ENCODE results near the gene APOA4.

APOA4 gene

DNA sequence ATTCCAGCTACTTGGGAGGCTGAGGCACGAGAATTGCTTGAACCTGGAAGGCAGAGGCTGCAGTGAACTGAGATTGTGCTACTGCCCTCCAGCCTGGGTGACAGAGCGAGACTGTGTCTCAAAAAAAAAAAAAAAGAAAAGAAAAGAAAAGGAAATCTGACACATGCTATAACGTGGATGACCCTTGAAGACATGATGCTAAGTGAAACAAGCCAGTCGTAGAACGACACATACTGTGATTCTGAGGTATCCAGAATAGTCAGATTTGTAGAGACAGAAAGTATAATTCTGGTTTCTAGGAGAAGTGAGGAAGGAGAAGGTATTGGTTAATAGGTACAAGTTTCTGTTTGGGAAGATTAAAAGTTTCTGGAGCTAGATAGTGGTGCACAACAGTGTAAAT is 24.7 kb downstream of the APOA4 start:
- no peaks in the 10 kb centered on the region for H3K4me1 ChIP-seq (ENCODE audit: control insufficient read depth in 2 of 2, insufficient read depth in 1 of 2, low read depth in 1 of 2, low read length in 2 of 2)
- no peak overlapping the region for H3K4me2 ChIP-seq (ENCODE audit: insufficient read depth, low read length, poor library complexity, severe bottlenecking)
- H4K8ac ChIP-seq (ENCODE audit: low read depth, low read length): no peak overlapping the region
- H2BK120ac ChIP-seq (ENCODE audit: low read depth, low read length): no peak overlapping the region
- no peak for DNase-seq (ENCODE audit: low spot score)
- no peak overlapping the region for H3K23ac ChIP-seq (ENCODE audit: low read depth, low read length, poor library complexity)
- H3K27me3 ChIP-seq (ENCODE audit: control insufficient read depth in 3 of 3, insufficient read depth in 3 of 3, low read depth in 1 of 3, low read length in 3 of 3): peaks cover 0 to 10% (median 0%) of the 10 kb centered on the region in 3 experiments
- no peaks in the 10 kb centered on the region for H3K9me3 ChIP-seq (replicated peaks in 1 of 2; ENCODE audit: control insufficient read depth in 2 of 2, insufficient read depth in 1 of 2, low read depth in 1 of 2, low read length in 2 of 2)
- H3K18ac ChIP-seq (ENCODE audit: low read length): no peak overlapping the region
- no peak overlapping the region for H3K4ac ChIP-seq (ENCODE audit: low read length)
- H3K14ac ChIP-seq (ENCODE audit: low read length): no peak overlapping the region
- no peak overlapping the region for H3K27ac ChIP-seq (replicated peaks; ENCODE audit: low read length)
- no peak overlapping the region for H2BK15ac ChIP-seq (ENCODE audit: low read length)
- no peak overlapping the region for H2BK5ac ChIP-seq (ENCODE audit: low read length)
- no peak overlapping the region for H3K9ac ChIP-seq (ENCODE audit: low read depth, low read length, poor library complexity)
- H2AFZ ChIP-seq (ENCODE audit: low read length): no peak overlapping the region
- no peak overlapping the region for H4K91ac ChIP-seq (ENCODE audit: low read depth, low read length, poor library complexity)
- H3K79me1 ChIP-seq (ENCODE audit: low read depth, low read length): no peaks in the 10 kb centered on the region
- H3K36me3 ChIP-seq (replicated peaks in 1 of 2; ENCODE audit: control insufficient read depth in 2 of 2, insufficient read depth in 2 of 2, low read length in 2 of 2): no peaks in the 10 kb centered on the region
- no peak overlapping the region for H3K4me3 ChIP-seq (ENCODE audit: low read length in 2 of 2)
- no peak overlapping the region for H2AK5ac ChIP-seq (ENCODE audit: low read depth, low read length)
- WGBS, 2 donors (ENCODE audit: extremely low coverage in 2 of 2, insufficient read length in 2 of 2, insufficient replicate concordance in 1 of 2): no CpG with 5 or more reads among the region's 5 CpGs
- no peak overlapping the region for H2BK12ac ChIP-seq (ENCODE audit: low read length)

DNA sequence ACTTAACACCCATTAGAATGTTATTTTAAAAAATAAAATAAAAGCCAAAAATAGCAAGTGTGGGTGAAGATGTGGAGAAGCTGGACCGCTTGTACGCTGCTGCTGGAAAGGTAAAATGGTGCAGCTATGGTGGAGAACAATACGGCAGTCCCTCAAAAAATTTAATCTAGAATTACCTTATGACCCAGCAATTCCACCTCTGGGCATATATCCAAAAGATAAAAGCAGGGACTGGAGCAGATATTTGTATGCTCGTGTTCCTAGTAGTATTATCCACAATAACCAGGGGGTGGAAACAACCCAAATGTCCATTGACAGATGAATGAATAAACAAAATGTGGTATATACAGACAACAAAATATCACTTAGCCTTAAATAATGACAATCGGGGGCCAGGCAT is 25.3 kb downstream of the APOA4 start:
- H3K27ac ChIP-seq (replicated peaks; ENCODE audit: low read length): no peak overlapping the region
- no peaks in the 10 kb centered on the region for H3K9me3 ChIP-seq (replicated peaks in 1 of 2; ENCODE audit: control insufficient read depth in 2 of 2, insufficient read depth in 1 of 2, low read depth in 1 of 2, low read length in 2 of 2)
- H3K27me3 ChIP-seq (ENCODE audit: control insufficient read depth in 3 of 3, insufficient read depth in 3 of 3, low read depth in 1 of 3, low read length in 3 of 3): peaks cover 0 to 8% (median 0%) of the 10 kb centered on the region in 3 experiments
- H4K8ac ChIP-seq (ENCODE audit: low read depth, low read length): no peak overlapping the region
- no peak overlapping the region for H3K14ac ChIP-seq (ENCODE audit: low read length)
- no peaks in the 10 kb centered on the region for H3K79me1 ChIP-seq (ENCODE audit: low read depth, low read length)
- no CpG with 5 or more reads among the region's 5 CpGs for WGBS, 2 donors (ENCODE audit: extremely low coverage in 2 of 2, insufficient read length in 2 of 2, insufficient replicate concordance in 1 of 2)
- no peak for DNase-seq (ENCODE audit: low spot score)
- no peaks in the 10 kb centered on the region for H3K36me3 ChIP-seq (replicated peaks in 1 of 2; ENCODE audit: control insufficient read depth in 2 of 2, insufficient read depth in 2 of 2, low read length in 2 of 2)
- H3K9ac ChIP-seq (ENCODE audit: low read depth, low read length, poor library complexity): no peak overlapping the region
- H3K18ac ChIP-seq (ENCODE audit: low read length): no peak overlapping the region
- no peak overlapping the region for H3K4me2 ChIP-seq (ENCODE audit: insufficient read depth, low read length, poor library complexity, severe bottlenecking)
- no peak overlapping the region for H3K23ac ChIP-seq (ENCODE audit: low read depth, low read length, poor library complexity)
- no peak overlapping the region for H3K4ac ChIP-seq (ENCODE audit: low read length)
- no peak overlapping the region for H2AFZ ChIP-seq (ENCODE audit: low read length)
- H2BK5ac ChIP-seq (ENCODE audit: low read length): no peak overlapping the region
- no peak overlapping the region for H4K91ac ChIP-seq (ENCODE audit: low read depth, low read length, poor library complexity)
- H2BK15ac ChIP-seq (ENCODE audit: low read length): no peak overlapping the region
- no peaks in the 10 kb centered on the region for H3K4me1 ChIP-seq (ENCODE audit: control insufficient read depth in 2 of 2, insufficient read depth in 1 of 2, low read depth in 1 of 2, low read length in 2 of 2)
- no peak overlapping the region for H2BK12ac ChIP-seq (ENCODE audit: low read length)
- no peak overlapping the region for H2AK5ac ChIP-seq (ENCODE audit: low read depth, low read length)
- no peak overlapping the region for H2BK120ac ChIP-seq (ENCODE audit: low read depth, low read length)
- no peak overlapping the region for H3K4me3 ChIP-seq (ENCODE audit: low read length in 2 of 2)

DNA sequence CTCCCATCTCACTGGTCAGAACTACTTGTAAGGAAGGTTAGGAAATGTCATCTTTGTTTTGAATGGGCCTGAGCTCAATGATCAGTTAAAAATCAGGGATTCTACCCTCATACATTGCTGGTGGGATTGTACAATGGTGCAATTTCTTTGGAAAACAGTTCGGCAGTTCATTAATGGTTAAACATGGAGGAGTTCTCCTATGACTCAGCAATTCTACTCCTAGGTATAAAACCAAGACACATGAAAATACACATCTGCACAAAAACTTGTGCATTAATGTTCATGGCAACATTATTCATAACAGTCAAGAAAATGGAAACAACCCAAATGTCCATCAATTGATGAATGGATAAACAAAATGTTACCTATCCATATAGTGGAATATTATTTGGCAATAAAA is 26.6 kb downstream of the APOA4 start:
- H3K36me3 ChIP-seq (replicated peaks in 1 of 2; ENCODE audit: control insufficient read depth in 2 of 2, insufficient read depth in 2 of 2, low read length in 2 of 2): no peaks in the 10 kb centered on the region
- no peaks in the 10 kb centered on the region for H3K79me1 ChIP-seq (ENCODE audit: low read depth, low read length)
- H3K23ac ChIP-seq (ENCODE audit: low read depth, low read length, poor library complexity): no peak overlapping the region
- H3K14ac ChIP-seq (ENCODE audit: low read length): no peak overlapping the region
- H3K4ac ChIP-seq (ENCODE audit: low read length): no peak overlapping the region
- no peak overlapping the region for H4K91ac ChIP-seq (ENCODE audit: low read depth, low read length, poor library complexity)
- peaks cover 0 to 3% of the 10 kb centered on the region in 2 donors for H3K4me1 ChIP-seq (ENCODE audit: control insufficient read depth in 2 of 2, insufficient read depth in 1 of 2, low read depth in 1 of 2, low read length in 2 of 2)
- H2BK120ac ChIP-seq (ENCODE audit: low read depth, low read length): no peak overlapping the region
- H3K18ac ChIP-seq (ENCODE audit: low read length): no peak overlapping the region
- no peak overlapping the region for H2AFZ ChIP-seq (ENCODE audit: low read length)
- no peak overlapping the region for H3K27ac ChIP-seq (replicated peaks; ENCODE audit: low read length)
- peaks cover 0 to 4% (median 0%) of the 10 kb centered on the region in 3 experiments for H3K27me3 ChIP-seq (ENCODE audit: control insufficient read depth in 3 of 3, insufficient read depth in 3 of 3, low read depth in 1 of 3, low read length in 3 of 3)
- no peaks in the 10 kb centered on the region for H3K9me3 ChIP-seq (replicated peaks in 1 of 2; ENCODE audit: control insufficient read depth in 2 of 2, insufficient read depth in 1 of 2, low read depth in 1 of 2, low read length in 2 of 2)
- no CpG with 5 or more reads among the region's 1 CpG for WGBS, 2 donors (ENCODE audit: extremely low coverage in 2 of 2, insufficient read length in 2 of 2, insufficient replicate concordance in 1 of 2)
- H2BK15ac ChIP-seq (ENCODE audit: low read length): no peak overlapping the region
- H4K8ac ChIP-seq (ENCODE audit: low read depth, low read length): no peak overlapping the region
- no peak overlapping the region for H2BK12ac ChIP-seq (ENCODE audit: low read length)
- no peak overlapping the region for H2AK5ac ChIP-seq (ENCODE audit: low read depth, low read length)
- no peak overlapping the region for H2BK5ac ChIP-seq (ENCODE audit: low read length)
- no peak overlapping the region for H3K4me3 ChIP-seq (ENCODE audit: low read length in 2 of 2)
- H3K4me2 ChIP-seq (ENCODE audit: insufficient read depth, low read length, poor library complexity, severe bottlenecking): no peak overlapping the region
- no peak for DNase-seq (ENCODE audit: low spot score)
- no peak overlapping the region for H3K9ac ChIP-seq (ENCODE audit: low read depth, low read length, poor library complexity)

- no peak overlapping the region for H3K4me3 ChIP-seq (ENCODE audit: low read length in 2 of 2)
- H3K9ac ChIP-seq (ENCODE audit: low read depth, low read length, poor library complexity): no peak overlapping the region
- no peak overlapping the region for H2AK5ac ChIP-seq (ENCODE audit: low read depth, low read length)
- no peak overlapping the region for H2AFZ ChIP-seq (ENCODE audit: low read length)
- H3K18ac ChIP-seq (ENCODE audit: low read length): no peak overlapping the region
- H3K4me2 ChIP-seq (ENCODE audit: insufficient read depth, low read length, poor library complexity, severe bottlenecking): no peak overlapping the region
- no peak overlapping the region for H4K8ac ChIP-seq (ENCODE audit: low read depth, low read length)
- no peaks in the 10 kb centered on the region for H3K9me3 ChIP-seq (replicated peaks in 1 of 2; ENCODE audit: control insufficient read depth in 2 of 2, insufficient read depth in 1 of 2, low read depth in 1 of 2, low read length in 2 of 2)
- no peak overlapping the region for H3K4ac ChIP-seq (ENCODE audit: low read length)
- no peak overlapping the region for H3K27ac ChIP-seq (replicated peaks; ENCODE audit: low read length)
- no peak overlapping the region for H3K23ac ChIP-seq (ENCODE audit: low read depth, low read length, poor library complexity)
- H3K79me1 ChIP-seq (ENCODE audit: low read depth, low read length): no peaks in the 10 kb centered on the region
- H3K14ac ChIP-seq (ENCODE audit: low read length): no peak overlapping the region
- no peak overlapping the region for H2BK15ac ChIP-seq (ENCODE audit: low read length)
- peaks cover 0 to 12% (median 3%) of the 10 kb centered on the region in 3 experiments for H3K27me3 ChIP-seq (ENCODE audit: control insufficient read depth in 3 of 3, insufficient read depth in 3 of 3, low read depth in 1 of 3, low read length in 3 of 3)
- no peak overlapping the region for H2BK120ac ChIP-seq (ENCODE audit: low read depth, low read length)
- no CpG with 5 or more reads among the region's 2 CpGs for WGBS, 2 donors (ENCODE audit: extremely low coverage in 2 of 2, insufficient read length in 2 of 2, insufficient replicate concordance in 1 of 2)
- no peak for DNase-seq (ENCODE audit: low spot score)
- no peaks in the 10 kb centered on the region for H3K36me3 ChIP-seq (replicated peaks in 1 of 2; ENCODE audit: control insufficient read depth in 2 of 2, insufficient read depth in 2 of 2, low read length in 2 of 2)
- H3K4me1 ChIP-seq (ENCODE audit: control insufficient read depth in 2 of 2, insufficient read depth in 1 of 2, low read depth in 1 of 2, low read length in 2 of 2): peaks cover 0 to 7% of the 10 kb centered on the region in 2 donors
- no peak overlapping the region for H2BK5ac ChIP-seq (ENCODE audit: low read length)
- H2BK12ac ChIP-seq (ENCODE audit: low read length): no peak overlapping the region
- no peak overlapping the region for H4K91ac ChIP-seq (ENCODE audit: low read depth, low read length, poor library complexity)
Measured at GRCh38 chr11:116794851-116795250, 28.3 kb downstream of the APOA4 start.

Data from neuronal stem cell (in vitro differentiated cells).